Measurements from ENCODE around the gene MYH7B. TPM values are rescaled to one million over a fixed set of nuclear protein-coding genes. Genes with fewer than 3 reads are reported as not detected.

The MYH7B gene
- total RNA-seq, 1 experiment from 2014 or later = 0.52 TPM

- intact Hi-C loops (cut with micrococcal nuclease; ENCODE audit: unreplicated experiment) = no loop called here
- no peak for TF ChIP-seq CTCF (IDR thresholded peaks at IDR 0.05; ENCODE audit: unreplicated experiment)
- H3K9me3 Mint-ChIP-seq (ENCODE audit: low read depth, unreplicated experiment) = no peaks in the 10 kb centered on the region
- DNase-seq = no peak
- no peak overlapping the region for H3K27ac Mint-ChIP-seq (ENCODE audit: unreplicated experiment)
- no peaks in the 10 kb centered on the region for H3K27me3 Mint-ChIP-seq (ENCODE audit: unreplicated experiment)
- H3K4me3 Mint-ChIP-seq (ENCODE audit: low read depth, unreplicated experiment) = no peak overlapping the region
- BruUV-seq (replicated peaks) = no TSS peak
- H3K4me1 Mint-ChIP-seq (ENCODE audit: low read depth, unreplicated experiment) = no peaks in the 10 kb centered on the region
- H3K36me3 Mint-ChIP-seq (ENCODE audit: insufficient read depth, unreplicated experiment) = peaks cover 28% of the 10 kb centered on the region
- CTCF ChIA-PET = interaction anchor here (0.6 to 1.5 kb wide), 2 partner anchors 11 to 154 kb away, joined by 3 to 4 read pairs; partner anchors contain the start of gene TRPC4AP
Observed at GRCh38 chr20:34938466-34939163, 17.1 kb upstream of the MYH7B start.

GRCh38 chr20:34940081-34940481 is 15.6 kb upstream of the MYH7B start:
- Mint-ChIP-seq H3K27me3 (ENCODE audit: unreplicated experiment) (no peaks in the 10 kb centered on the region), H3K4me1 (ENCODE audit: low read depth, unreplicated experiment) (peaks cover 8% of the 10 kb centered on the region), H3K27ac (ENCODE audit: unreplicated experiment) (no peak overlapping the region), H3K9me3 (ENCODE audit: low read depth, unreplicated experiment) (no peaks in the 10 kb centered on the region), H3K4me3 (ENCODE audit: low read depth, unreplicated experiment) (no peak overlapping the region), H3K36me3 (ENCODE audit: insufficient read depth, unreplicated experiment) (peaks cover 34% of the 10 kb centered on the region)
- no TSS peak for BruUV-seq (replicated peaks)
- intact Hi-C loops (cut with micrococcal nuclease; ENCODE audit: unreplicated experiment) = no loop called here
- CTCF ChIA-PET = interaction anchor here (1.5 kb wide), 1 partner anchor 13 kb away, joined by 4 read pairs; no protein-coding TSS in a partner anchor
- no peak for DNase-seq
- TF ChIP-seq CTCF (IDR thresholded peaks at IDR 0.05; ENCODE audit: unreplicated experiment) = no peak

GRCh38 chr20:34941226-34941625 is 14.4 kb upstream of the MYH7B start:
- Mint-ChIP-seq H3K9me3 (ENCODE audit: low read depth, unreplicated experiment) (no peaks in the 10 kb centered on the region), H3K4me1 (ENCODE audit: low read depth, unreplicated experiment) (peaks cover 16% of the 10 kb centered on the region)
- no peak for TF ChIP-seq CTCF (IDR thresholded peaks at IDR 0.05; ENCODE audit: unreplicated experiment)

GRCh38 chr20:34942301-34942700 is 13.4 kb upstream of the MYH7B start:
- CTCF ChIA-PET = no interaction called here
- intact Hi-C loops (cut with micrococcal nuclease; ENCODE audit: unreplicated experiment) = no loop called here
- BruUV-seq (replicated peaks) = no TSS peak
- H3K4me1 Mint-ChIP-seq (ENCODE audit: low read depth, unreplicated experiment) = peaks cover 18% of the 10 kb centered on the region
- H3K27me3 Mint-ChIP-seq (ENCODE audit: unreplicated experiment) = no peaks in the 10 kb centered on the region
- H3K9me3 Mint-ChIP-seq (ENCODE audit: low read depth, unreplicated experiment) = no peaks in the 10 kb centered on the region
- no peak for DNase-seq
- no peak for TF ChIP-seq CTCF (IDR thresholded peaks at IDR 0.05; ENCODE audit: unreplicated experiment)
- H3K4me3 Mint-ChIP-seq (ENCODE audit: low read depth, unreplicated experiment) = no peak overlapping the region
- no peak overlapping the region for H3K27ac Mint-ChIP-seq (ENCODE audit: unreplicated experiment)
- H3K36me3 Mint-ChIP-seq (ENCODE audit: insufficient read depth, unreplicated experiment) = peaks cover 23% of the 10 kb centered on the region

More at GRCh38 chr20:34941226-34941625, 14.4 kb upstream of the MYH7B start:
- BruUV-seq (replicated peaks) = no TSS peak
- Mint-ChIP-seq H3K27me3 (ENCODE audit: unreplicated experiment) (no peaks in the 10 kb centered on the region), H3K36me3 (ENCODE audit: insufficient read depth, unreplicated experiment) (peaks cover 32% of the 10 kb centered on the region), H3K27ac (ENCODE audit: unreplicated experiment) (no peak overlapping the region), H3K4me3 (ENCODE audit: low read depth, unreplicated experiment) (no peak overlapping the region)
- CTCF ChIA-PET = interaction anchor here (0.6 to 0.7 kb wide), 2 partner anchors 100 to 156 kb away, joined by 4 to 6 read pairs; no protein-coding TSS in a partner anchor
- no peak for DNase-seq
- intact Hi-C loops (cut with micrococcal nuclease; ENCODE audit: unreplicated experiment) = no loop called here
